Dermis blood vessel endothelial cell (primary cell): Measurements from ENCODE around the gene ARHGEF16. TPM values are rescaled to one million over a fixed set of nuclear protein-coding genes. Genes with fewer than 3 reads are reported as not detected.

Source experiments
- DNase-seq: peaks from one replicate; pipeline ENCODE4 v3.0.0; 2010
- total RNA-seq: library from RNA; depleted of rRNA; stranded (reverse); fragments of >200 nt; gene quantifications from 2 replicates; pipeline ENCODE4 v1.2.3, GENCODE V29; 2014

The ARHGEF16 gene
- total RNA-seq, 1 donor from 2014 or later, result 0.51 TPM

DNA sequence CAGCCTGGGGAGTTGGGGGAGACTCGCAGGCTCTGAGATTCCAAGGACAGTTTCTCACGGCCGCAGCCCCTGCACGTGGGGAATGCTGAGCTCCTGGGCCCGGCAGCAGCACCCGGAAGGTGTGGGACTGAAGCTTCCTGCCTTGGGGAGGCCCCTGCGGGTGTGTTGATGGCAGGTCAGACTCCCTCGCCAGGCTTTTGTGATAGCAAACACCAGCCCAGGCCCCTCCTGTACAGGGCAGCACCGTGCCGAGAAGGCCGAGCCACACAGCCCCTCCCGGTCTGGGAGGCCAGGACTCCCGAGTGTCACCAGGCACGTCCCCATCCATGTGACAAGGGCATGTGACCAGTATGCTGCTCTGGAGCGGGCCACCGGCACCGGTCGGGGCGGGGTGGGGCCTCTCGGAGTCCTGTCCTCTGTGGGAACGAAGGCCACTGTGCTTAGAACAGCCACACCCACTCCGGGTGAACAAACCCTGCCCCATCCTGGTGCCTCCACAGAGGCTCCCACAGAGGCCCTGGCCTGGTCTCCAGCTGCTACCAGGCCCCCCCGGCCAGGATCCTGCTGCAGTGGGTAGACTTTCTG lies 31.1 kb upstream of the ARHGEF16 start:
- DNase-seq, result peak; percentile 19

- no peak for DNase-seq
These were observed 30.4 kb upstream of the ARHGEF16 start for GRCh38 chr1:3423896-3424611.

DNA sequence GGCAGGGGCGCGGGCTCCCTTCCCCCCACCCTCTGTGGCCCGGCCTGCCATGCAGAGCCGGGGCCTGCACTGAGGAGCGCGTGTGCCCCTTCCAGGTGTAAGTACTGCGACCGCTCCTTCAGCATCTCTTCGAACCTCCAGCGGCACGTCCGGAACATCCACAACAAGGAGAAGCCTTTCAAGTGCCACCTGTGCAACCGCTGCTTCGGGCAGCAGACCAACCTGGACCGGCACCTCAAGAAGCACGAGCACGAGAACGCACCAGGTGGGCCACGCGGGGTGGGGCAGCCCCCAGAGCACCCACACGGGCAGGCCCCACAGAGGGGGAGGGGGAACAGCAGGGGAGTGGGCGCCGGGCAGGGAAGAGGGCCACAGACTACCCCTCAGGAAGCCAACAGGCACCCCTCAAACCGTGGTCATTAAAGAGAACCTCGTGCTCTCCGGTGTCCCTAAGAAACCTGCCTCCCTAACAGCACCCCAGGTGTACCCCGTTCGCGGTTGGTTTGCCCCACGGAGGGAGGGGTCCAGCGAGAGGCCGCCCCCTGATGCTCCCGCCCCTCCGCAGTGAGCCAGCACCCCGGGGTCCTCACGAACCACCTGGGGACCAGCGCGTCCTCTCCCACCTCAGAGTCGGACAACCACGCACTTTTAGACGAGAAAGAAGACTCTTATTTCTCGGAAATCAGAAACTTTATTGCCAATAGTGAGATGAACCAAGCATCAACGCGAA lies 28.8 kb upstream of the ARHGEF16 start:
- DNase-seq, result no peak

DNA sequence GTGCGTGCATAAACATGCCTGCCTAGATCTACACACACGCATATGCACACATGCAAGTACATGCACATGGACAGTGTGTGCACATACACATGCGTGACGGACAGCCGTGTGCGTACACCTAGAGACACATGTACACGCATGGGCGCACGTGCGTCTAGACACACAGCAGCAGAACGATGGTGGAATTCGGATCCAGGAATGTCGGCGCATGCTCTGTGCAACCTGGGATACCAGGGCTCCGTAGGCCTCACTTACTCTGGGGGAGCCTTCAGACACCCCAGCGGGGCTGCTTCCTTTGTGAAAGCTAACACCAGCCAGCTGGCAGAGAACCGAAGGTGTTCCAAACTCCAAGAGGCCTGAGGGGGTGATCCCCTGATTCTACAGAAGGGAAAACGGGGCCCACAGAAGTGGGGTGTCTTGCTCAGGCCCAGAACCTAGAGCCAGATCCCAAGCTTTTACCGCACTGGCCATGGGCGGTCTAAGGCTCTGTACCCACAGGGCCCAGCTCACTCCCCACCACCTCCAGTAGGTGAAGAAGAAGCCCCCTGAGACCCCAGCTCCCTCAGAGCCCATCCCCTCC lies 27.4 kb upstream of the ARHGEF16 start:
- DNase-seq, result no peak

DNA sequence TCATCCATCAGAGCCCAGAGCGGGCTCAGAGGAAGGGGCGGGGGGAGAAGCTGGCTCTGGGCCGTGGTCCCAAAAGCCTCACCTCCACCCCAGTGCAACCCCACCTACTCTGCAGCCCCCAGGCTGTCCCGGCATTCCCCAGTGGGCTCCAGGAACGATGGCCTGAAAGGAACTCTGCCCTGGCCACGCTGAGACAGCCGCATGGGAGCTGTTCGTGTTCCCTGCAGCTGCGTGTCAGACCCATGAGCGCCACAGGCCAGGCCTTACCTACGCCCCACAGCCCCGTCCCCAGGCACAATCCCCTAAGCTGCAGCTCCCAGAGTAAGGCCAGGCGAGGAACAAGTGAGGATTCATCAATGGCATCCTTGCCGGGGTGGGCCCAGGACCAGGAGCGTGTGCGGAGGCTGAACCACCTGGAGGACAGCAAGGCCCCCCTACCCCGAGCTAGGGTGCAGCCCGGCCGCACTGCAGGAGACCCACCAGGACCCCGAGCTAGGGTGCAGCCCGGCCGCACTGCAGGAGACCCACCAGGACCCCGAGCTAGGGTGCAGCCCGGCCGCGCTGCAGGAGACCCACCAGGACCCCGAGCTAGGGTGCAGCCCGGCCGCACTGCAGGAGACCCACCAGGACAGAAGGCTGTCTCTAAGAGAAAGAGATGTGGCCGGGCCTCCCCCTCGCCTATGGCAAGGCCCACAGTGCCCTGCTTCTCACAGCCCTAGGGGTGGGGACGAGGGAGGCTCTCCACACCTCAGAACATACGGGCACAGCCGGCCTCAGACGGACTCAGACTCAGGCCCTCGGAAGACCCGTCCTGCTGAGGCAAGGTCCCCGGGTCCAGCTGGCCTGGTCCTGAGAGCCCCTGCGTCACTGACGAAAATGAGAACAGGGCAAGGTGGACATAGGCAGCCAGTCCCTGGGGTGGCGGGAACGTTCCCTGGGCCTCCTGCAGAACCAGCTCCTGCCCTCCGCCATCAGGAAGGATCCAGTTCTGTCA lies 26.5 kb upstream of the ARHGEF16 start:
- no peak for DNase-seq

DNA sequence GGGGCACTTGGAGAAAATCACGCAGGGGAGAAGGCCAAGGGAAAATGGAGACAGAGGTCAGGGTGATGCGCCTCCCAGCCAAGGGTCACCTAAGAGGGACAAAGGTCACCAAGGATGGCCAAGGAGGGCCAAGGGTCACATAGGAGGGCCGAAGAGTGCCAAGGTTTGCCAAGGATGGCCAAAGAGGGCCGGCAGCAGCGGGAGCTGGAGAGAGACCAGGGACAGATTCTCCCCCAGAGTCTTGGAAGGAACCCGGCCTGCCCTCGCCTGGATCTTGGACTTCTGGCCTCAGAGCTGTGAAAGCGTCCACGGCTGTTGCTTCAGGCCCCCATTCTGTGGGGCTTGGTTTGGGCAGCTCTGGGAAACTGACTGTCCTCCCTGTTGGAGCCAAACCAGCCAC lies 25.6 kb upstream of the ARHGEF16 start:
- no peak for DNase-seq

- no peak for DNase-seq
These were observed 25.1 kb upstream of the ARHGEF16 start for GRCh38 chr1:3429320-3429719.

DNA sequence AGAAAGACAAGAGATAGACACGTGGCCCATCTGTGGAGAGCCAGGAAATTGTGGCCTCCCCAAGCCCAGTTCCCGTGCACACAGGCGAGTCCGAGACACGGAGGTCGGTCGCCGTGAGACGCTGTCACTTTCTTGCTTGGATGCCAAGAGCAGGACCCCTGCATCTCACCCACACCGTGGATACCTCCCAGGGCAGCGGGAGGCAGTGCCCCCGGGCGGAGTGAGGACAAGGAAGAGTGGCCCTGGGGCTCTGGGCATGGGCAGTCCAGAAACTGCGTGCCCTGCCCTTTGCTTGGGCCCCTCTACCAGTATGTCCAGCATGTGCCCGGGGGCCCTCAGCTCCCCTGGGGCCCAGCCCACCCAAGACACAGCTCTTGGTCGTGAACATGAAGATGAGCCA lies 24.7 kb upstream of the ARHGEF16 start:
- DNase-seq, result no peak

GRCh38 chr1:3430406-3430805 lies 24.1 kb upstream of the ARHGEF16 start:
- no peak for DNase-seq

DNA sequence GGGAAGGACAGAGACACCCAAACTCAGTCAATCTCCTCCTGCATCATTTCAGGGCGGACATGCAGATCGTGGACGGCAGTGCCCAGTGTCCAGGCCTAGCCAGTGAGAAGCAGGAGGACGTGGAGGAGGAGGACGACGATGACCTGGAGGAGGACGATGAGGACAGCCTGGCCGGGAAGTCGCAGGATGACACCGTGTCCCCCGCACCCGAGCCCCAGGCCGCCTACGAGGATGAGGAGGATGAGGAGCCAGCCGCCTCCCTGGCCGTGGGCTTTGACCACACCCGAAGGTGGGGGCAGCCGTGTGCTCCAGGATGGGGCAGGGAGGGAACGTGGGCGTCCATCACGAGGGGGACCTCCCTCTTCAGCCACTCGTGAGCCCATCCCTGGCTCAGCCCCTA lies 23.6 kb upstream of the ARHGEF16 start:
- DNase-seq, result no peak

GRCh38 chr1:3431266-3431665 lies 23.2 kb upstream of the ARHGEF16 start:
- DNase-seq, result peak; percentile 26

GRCh38 chr1:3431686-3432085 lies 22.8 kb upstream of the ARHGEF16 start:
- no peak for DNase-seq

- no peak for DNase-seq
These were observed 22.2 kb upstream of the ARHGEF16 start for GRCh38 chr1:3432306-3432705.

DNA sequence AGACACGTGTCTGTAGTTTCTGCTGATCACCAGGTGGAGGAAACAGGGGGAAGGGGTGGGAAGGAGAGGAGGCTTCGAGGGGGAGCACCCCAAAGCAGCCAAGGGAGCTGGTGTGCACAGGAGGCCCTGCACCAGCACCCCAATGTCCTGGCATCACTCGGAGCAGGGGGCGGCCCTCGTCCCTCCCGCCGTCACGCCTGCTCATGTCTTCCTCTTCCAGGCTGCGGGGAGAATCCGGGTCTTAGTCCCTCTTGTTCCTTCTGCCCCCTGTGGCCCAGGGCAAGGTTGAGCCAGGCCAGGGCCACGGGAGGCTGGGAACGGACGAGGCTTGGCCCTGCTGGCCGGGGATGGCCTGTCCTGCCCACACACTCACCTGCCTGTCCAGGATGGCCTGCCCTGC lies 21.4 kb upstream of the ARHGEF16 start:
- no peak for DNase-seq

DNA sequence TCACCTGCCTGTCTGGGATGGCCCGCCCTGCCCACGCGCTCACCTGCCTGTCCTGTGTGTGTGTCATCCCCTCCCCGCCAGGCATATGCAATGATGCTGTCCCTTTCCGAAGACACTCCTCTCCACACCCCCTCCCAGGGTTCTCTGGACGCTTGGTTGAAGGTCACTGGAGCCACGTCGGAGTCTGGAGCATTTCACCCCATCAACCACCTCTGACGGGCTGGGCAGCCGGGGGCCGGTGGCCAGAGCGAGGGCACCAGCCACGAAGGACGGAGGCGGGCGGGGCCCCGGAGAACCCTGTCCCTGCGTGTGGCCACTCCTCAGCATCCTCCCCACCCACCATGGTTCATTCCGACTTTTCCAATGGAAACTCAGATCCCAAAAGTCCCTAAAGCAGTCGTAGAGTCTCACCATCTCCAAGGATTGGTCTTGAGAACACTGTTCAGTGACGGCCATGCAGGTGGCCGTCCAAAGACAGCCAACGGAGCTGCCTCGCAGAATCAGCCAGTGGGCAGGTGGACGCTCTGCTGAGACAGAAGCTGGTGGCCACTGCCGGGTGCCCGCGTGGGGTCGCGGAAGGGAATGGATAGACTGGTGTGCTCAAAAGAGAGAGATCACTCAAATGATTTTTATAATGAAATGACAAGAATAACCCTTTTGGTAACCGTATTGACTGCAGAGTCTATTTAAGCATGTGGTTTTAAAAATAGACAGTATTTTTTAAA lies 20.7 kb upstream of the ARHGEF16 start:
- DNase-seq, result no peak

GRCh38 chr1:3434406-3435110 lies 19.9 kb upstream of the ARHGEF16 start:
- DNase-seq, result no peak

DNA sequence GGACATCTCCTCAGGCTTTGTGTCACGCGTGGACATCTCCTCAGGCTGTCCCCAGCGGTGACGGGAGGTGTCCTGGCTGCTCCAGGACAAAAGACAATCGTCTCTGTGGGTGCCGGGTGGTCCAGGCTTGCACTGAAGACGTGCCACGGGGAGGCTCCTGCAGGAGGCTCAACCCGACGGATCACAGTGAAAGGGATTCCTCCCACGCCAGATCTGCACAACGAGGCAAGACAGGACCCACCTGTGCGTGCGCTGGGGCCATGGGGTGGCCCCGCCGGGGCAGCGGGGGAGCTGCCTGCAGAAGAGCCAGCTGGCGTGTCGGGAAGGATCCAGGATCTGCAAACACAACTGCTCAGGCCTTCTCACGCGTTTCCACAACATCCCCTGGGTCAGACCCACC lies 18.8 kb upstream of the ARHGEF16 start:
- DNase-seq, result no peak

GRCh38 chr1:3436451-3436850 lies 18.0 kb upstream of the ARHGEF16 start:
- no peak for DNase-seq

DNA sequence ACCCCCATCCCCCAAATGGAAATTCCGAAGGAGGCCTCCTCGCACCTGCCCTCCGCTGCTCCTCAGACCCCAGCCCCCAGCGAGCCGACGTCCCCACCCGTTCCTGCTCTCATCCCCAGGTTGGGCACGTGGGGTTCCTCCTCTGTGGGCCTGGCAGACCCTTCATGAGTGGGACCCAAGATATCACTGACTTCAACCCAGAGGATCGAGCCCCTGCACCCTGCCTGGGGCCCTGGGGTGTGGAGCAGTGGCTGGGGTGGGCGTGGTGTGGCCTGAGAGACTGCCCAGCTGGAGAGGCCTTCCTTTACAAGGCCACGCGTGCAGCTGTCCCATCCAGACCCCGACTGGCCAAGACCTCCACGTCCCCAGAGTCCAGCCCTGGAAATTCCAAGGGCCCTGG lies 17.6 kb upstream of the ARHGEF16 start:
- DNase-seq, result no peak

- no peak for DNase-seq
These were observed 15.7 kb upstream of the ARHGEF16 start for GRCh38 chr1:3438661-3439180.
